ENCODE data around the gene AOC2. TPM values are rescaled to one million over a fixed set of nuclear protein-coding genes. Genes with fewer than 3 reads are reported as not detected.
A peak's percentile ranks its signal among the peaks of the same experiment; 100 is the strongest.

Gene AOC2
- total and polyA plus RNA-seq, 2 of the 13 experiments (the other 11 are each of a cell fraction or from before 2014, with no cell fraction given), result 1.2 to 3.3 TPM

GRCh38 chr17:42866631-42867575 is 22.5 kb downstream of the AOC2 start (continued):
- TF ChIP-seq MED1 (CRISPR knock-in tag; IDR thresholded peaks at IDR 0.05), result peak; percentile 86
- TF ChIP-seq DMAP1 (CRISPR knock-in tag; IDR thresholded peaks at IDR 0.05), result no peak
- TF ChIP-seq GTF2F1 (IDR thresholded peaks at IDR 0.05; ENCODE audit: low read length), result no peak
- no peak; the same call in 1 of the 2 replicates for TF ChIP-seq SALL2 (CRISPR knock-in tag; IDR thresholded peaks at IDR 0.05)
- TF ChIP-seq YEATS2 (CRISPR knock-in tag; IDR thresholded peaks at IDR 0.05; ENCODE audit: borderline replicate concordance), result no peak
- no peak for TF ChIP-seq TCF12 (IDR thresholded peaks at IDR 0.05)
- peak; percentile 91 for TF ChIP-seq TCF12 (CRISPR knock-in tag; IDR thresholded peaks at IDR 0.05)
- no peak for TF ChIP-seq ZNF451 (CRISPR knock-in tag; IDR thresholded peaks at IDR 0.05)
- TF ChIP-seq E2F5 (CRISPR knock-in tag; conservative IDR thresholded peaks at IDR 0.05), result no peak
- TF ChIP-seq RXRB (CRISPR knock-in tag; IDR thresholded peaks at IDR 0.05; ENCODE audit: borderline replicate concordance), result peak; percentile 98
- no peak for TF ChIP-seq HMGA1 (CRISPR knock-in tag; conservative IDR thresholded peaks at IDR 0.05)
- no peak for TF ChIP-seq RFXANK (CRISPR knock-in tag; IDR thresholded peaks at IDR 0.05)
- 0 out of 2 replicates have a peak, but pooled peaks have one; percentile 69 for TF ChIP-seq CCDC6 (CRISPR knock-in tag; IDR thresholded peaks at IDR 0.05)
- TF ChIP-seq ZNF674 (CRISPR knock-in tag; IDR thresholded peaks at IDR 0.05; ENCODE audit: low read depth), result no peak
- TF ChIP-seq JDP2 (CRISPR knock-in tag; IDR thresholded peaks at IDR 0.05; ENCODE audit: borderline replicate concordance), result no peak
- TF ChIP-seq ZSCAN30 (CRISPR knock-in tag; IDR thresholded peaks at IDR 0.05), result no peak
- TF ChIP-seq ZFX (CRISPR knock-in tag; IDR thresholded peaks at IDR 0.05; ENCODE audit: low read depth), result peak; percentile 50; the same call in 1 of the 2 replicates
- TF ChIP-seq GATAD2A (CRISPR knock-in tag; IDR thresholded peaks at IDR 0.05), result peak; percentile 83
- no peak for TF ChIP-seq ZNF672 (CRISPR knock-in tag; IDR thresholded peaks at IDR 0.05)
- peak; percentile 77 for TF ChIP-seq PATZ1 (CRISPR knock-in tag; IDR thresholded peaks at IDR 0.05)
- TF ChIP-seq RFX5 (IDR thresholded peaks at IDR 0.05; ENCODE audit: low read depth, low read length), result no peak
- TF ChIP-seq BCL6 (CRISPR knock-in tag; IDR thresholded peaks at IDR 0.05), result peak; percentile 91
- TF ChIP-seq ZNF431 (CRISPR knock-in tag; IDR thresholded peaks at IDR 0.05; ENCODE audit: borderline replicate concordance, low read depth), result no peak
- TF ChIP-seq SMAD3 (CRISPR knock-in tag; IDR thresholded peaks at IDR 0.05), result peak; percentile 12; the same call in 1 of the 2 replicates
- TF ChIP-seq MIER3 (CRISPR knock-in tag; IDR thresholded peaks at IDR 0.05; ENCODE audit: borderline replicate concordance), result peak; percentile 55; the same call in 1 of the 2 replicates
- peak; percentile 91; the same call in 1 of the 2 replicates for TF ChIP-seq RXRA (CRISPR knock-in tag; IDR thresholded peaks at IDR 0.05)
- no peak for TF ChIP-seq SMARCE1 (IDR thresholded peaks at IDR 0.05; ENCODE audit: borderline replicate concordance)
- TF ChIP-seq ZSCAN20 (CRISPR knock-in tag; IDR thresholded peaks at IDR 0.05; ENCODE audit: borderline replicate concordance), result no peak
- no peak for TF ChIP-seq ISX (CRISPR knock-in tag; conservative IDR thresholded peaks at IDR 0.05)
- TF ChIP-seq TFAP4 (IDR thresholded peaks at IDR 0.05; ENCODE audit: borderline replicate concordance, low read depth), result peak; percentile 43; the same call in 1 of the 2 replicates
- peak; percentile 94 for TF ChIP-seq ZBTB7B (CRISPR knock-in tag; IDR thresholded peaks at IDR 0.05)

All from HepG2 (cell line).